Nasal cavity respiratory epithelium epithelial cell of viscerocranial mucosa (primary cell): ENCODE results near the gene ZNF26. TPM values are rescaled to one million over a fixed set of nuclear protein-coding genes. Genes with fewer than 3 reads are reported as not detected.

Experiments
- total RNA-seq: library from RNA; depleted of rRNA; stranded (reverse); fragments of >200 nt; gene quantifications from 2 replicates; pipeline ENCODE4 v1.2.3, GENCODE V29; 2014

ZNF26 gene
- total RNA-seq = 16.7 and 24.6 TPM in 2 replicates

GRCh38 chr12:132986001-132986884, at the start of gene ZNF26:
Gene ZNF26 (plus strand): TSS chr12:132986367. CDS start chr12:132986841, 474 bp downstream.

GRCh38 chr12:132956011-132956788, 30.0 kb upstream of the ZNF26 start, which contains the start of gene ZNF605:
Gene ZNF605 (minus strand): TSS chr12:132956306. CDS start chr12:132945635, 10,671 bp downstream.

DNA sequence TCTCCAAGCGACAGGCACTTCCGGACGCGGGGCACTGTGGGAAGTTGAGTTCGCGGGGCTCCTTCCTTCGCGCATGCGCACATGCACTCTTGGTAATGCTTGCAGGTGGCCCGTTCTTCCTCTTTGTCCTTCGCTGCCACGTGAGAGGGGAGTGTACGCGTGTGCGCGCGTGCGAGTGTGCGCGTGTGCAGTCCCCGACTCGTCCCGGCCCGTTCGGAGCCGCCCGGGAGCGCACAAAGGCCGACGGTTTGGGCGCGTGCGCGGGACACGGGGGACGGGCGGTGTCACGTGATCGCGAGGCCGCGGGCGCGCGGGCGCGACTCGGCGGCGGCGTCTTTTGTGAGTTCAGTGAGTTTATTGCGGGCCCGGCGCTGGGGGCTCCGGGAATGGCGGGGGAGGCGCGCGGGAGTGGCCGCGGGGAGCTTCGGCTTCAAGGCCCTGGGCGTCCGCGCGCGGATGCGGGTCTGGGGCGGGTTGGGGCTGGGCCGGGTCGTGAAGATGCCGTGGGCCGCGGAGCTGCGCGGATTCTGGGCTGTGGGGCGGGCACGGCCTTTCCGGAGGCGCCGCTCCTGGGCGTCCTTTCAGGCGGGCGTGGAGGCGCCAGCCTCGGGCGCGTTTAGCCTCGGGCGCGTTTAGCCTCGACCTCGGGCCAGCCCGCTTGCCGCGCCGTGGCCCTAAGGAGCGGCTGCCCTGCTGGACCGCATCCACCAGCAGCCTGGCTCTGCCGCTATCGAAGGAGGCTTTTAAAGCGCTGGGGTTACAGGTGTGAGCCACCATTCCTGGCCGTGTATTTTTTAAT, 51.2 kb downstream of the ZNF26 start, which contains the start of gene ZNF84:
Gene ZNF84 (plus strand): TSS at position 303 of the 799 bp plus-strand sequence. CDS start 3,959 bp downstream, outside the sequence.

Other genes with a start within 250 kb of the ZNF26 start
- 48.5 and 143 TPM in 2 replicates for gene ANKLE2, start 224.5 kb upstream of the ZNF26 start, total RNA-seq
- gene GOLGA3, start 157.5 kb upstream of the ZNF26 start, total RNA-seq = 130 and 150 TPM in 2 replicates
- gene CHFR, start 98.8 kb upstream of the ZNF26 start, total RNA-seq = 33.8 and 45.5 TPM in 2 replicates
- gene ZNF605, start 30.1 kb upstream of the ZNF26 start, total RNA-seq = 5.5 and 17.2 TPM in 2 replicates
- gene ZNF84, start 51.1 kb downstream of the ZNF26 start, total RNA-seq = 22.9 and 44.0 TPM in 2 replicates
- gene ZNF140, start 94.6 kb downstream of the ZNF26 start, total RNA-seq = 37.3 and 43.2 TPM in 2 replicates
- gene ZNF891, start 143.9 kb downstream of the ZNF26 start, total RNA-seq = 0.34 and 1.6 TPM in 2 replicates
- gene ZNF10, start 144.3 kb downstream of the ZNF26 start, total RNA-seq = 4.8 and 8.1 TPM in 2 replicates
- 20.5 and 33.8 TPM in 2 replicates for gene ZNF268, start 195.1 kb downstream of the ZNF26 start, total RNA-seq
- gene ANHX, start 249.5 kb downstream of the ZNF26 start, total RNA-seq = not detected in 2 replicates